ENCODE data around the gene BCR.

DNA sequence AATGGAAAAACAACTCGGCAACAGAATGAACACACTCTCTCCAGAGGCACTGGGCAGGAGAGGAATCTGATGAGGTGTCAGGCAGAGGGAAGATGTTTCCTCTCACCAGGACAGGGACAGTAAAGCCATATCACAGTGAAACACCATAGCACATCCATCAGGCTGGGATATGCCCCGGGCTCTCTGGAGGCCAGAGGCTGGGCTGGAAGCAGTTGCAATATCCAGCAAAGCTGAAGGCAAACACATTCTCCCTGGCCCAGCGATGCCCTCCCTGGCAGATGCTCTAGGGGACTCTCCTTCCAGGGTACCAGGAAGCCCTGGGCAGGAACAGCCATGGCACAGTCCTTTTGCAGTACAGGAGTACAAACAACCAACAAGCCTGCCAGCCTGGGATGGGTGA, 49.6 kb upstream of the BCR start:
- TF ChIP-seq E2F5 (CRISPR knock-in tag; IDR thresholded peaks at IDR 0.05) (no peak), CTCF (IDR thresholded peaks at IDR 0.05) (no peak), ETV6 (CRISPR knock-in tag; IDR thresholded peaks at IDR 0.05) (no peak), NR3C1 (CRISPR knock-in tag; conservative IDR thresholded peaks at IDR 0.05; ENCODE audit: low read depth) (no peak)
- TF ChIP-seq, protein P1, sequence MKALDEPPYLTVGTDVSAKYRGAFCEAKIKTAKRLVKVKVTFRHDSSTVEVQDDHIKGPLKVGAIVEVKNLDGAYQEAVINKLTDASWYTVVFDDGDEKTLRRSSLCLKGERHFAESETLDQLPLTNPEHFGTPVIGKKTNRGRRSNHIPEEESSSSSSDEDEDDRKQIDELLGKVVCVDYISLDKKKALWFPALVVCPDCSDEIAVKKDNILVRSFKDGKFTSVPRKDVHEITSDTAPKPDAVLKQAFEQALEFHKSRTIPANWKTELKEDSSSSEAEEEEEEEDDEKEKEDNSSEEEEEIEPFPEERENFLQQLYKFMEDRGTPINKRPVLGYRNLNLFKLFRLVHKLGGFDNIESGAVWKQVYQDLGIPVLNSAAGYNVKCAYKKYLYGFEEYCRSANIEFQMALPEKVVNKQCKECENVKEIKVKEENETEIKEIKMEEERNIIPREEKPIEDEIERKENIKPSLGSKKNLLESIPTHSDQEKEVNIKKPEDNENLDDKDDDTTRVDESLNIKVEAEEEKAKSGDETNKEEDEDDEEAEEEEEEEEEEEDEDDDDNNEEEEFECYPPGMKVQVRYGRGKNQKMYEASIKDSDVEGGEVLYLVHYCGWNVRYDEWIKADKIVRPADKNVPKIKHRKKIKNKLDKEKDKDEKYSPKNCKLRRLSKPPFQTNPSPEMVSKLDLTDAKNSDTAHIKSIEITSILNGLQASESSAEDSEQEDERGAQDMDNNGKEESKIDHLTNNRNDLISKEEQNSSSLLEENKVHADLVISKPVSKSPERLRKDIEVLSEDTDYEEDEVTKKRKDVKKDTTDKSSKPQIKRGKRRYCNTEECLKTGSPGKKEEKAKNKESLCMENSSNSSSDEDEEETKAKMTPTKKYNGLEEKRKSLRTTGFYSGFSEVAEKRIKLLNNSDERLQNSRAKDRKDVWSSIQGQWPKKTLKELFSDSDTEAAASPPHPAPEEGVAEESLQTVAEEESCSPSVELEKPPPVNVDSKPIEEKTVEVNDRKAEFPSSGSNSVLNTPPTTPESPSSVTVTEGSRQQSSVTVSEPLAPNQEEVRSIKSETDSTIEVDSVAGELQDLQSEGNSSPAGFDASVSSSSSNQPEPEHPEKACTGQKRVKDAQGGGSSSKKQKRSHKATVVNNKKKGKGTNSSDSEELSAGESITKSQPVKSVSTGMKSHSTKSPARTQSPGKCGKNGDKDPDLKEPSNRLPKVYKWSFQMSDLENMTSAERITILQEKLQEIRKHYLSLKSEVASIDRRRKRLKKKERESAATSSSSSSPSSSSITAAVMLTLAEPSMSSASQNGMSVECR (CRISPR knock-in tag; IDR thresholded peaks at IDR 0.05; ENCODE audit: borderline replicate concordance) = no peak
- TF ChIP-seq, protein P2, sequence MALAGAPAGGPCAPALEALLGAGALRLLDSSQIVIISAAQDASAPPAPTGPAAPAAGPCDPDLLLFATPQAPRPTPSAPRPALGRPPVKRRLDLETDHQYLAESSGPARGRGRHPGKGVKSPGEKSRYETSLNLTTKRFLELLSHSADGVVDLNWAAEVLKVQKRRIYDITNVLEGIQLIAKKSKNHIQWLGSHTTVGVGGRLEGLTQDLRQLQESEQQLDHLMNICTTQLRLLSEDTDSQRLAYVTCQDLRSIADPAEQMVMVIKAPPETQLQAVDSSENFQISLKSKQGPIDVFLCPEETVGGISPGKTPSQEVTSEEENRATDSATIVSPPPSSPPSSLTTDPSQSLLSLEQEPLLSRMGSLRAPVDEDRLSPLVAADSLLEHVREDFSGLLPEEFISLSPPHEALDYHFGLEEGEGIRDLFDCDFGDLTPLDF (CRISPR knock-in tag; IDR thresholded peaks at IDR 0.05) = no peak
- TF ChIP-seq, protein P3, sequence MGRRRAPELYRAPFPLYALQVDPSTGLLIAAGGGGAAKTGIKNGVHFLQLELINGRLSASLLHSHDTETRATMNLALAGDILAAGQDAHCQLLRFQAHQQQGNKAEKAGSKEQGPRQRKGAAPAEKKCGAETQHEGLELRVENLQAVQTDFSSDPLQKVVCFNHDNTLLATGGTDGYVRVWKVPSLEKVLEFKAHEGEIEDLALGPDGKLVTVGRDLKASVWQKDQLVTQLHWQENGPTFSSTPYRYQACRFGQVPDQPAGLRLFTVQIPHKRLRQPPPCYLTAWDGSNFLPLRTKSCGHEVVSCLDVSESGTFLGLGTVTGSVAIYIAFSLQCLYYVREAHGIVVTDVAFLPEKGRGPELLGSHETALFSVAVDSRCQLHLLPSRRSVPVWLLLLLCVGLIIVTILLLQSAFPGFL (CRISPR knock-in tag; IDR thresholded peaks at IDR 0.05; ENCODE audit: borderline replicate concordance) = no peak

Data from WTC11 (cell line).